GM12872 (cell line): ENCODE measurements around the gene SH3YL1.

ENCODE experiments used
- TF ChIP-seq, protein P1 (sequence below): IDR thresholded peaks from 3 replicates; pipeline ENCODE4 v1.5.1; 2011; ENCODE audit warnings: low read depth, mild to moderate bottlenecking, low read length, moderate library complexity; ENCODE audit not compliant: insufficient read depth

The SH3YL1 gene

DNA sequence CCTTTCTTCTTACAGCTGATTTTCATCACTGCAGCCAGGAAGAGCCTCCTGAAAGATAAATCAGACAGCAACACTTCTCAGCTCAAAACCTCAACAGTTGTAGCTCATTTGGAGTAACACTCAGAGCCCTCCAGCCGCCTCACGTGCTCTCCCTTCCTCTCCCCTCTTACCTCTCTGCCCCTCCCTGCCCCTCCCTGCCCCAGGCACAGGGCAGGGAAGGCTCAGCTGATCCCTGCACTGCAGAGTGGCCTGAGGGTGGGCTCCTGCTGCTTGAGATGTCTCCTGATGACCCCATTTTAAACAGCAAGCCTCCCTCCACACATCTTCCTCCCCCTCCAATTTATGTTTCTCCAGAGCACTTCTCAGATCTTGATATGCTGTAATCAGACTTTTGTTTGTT, 54.4 kb downstream of the SH3YL1 start:
- TF ChIP-seq, protein P1, sequence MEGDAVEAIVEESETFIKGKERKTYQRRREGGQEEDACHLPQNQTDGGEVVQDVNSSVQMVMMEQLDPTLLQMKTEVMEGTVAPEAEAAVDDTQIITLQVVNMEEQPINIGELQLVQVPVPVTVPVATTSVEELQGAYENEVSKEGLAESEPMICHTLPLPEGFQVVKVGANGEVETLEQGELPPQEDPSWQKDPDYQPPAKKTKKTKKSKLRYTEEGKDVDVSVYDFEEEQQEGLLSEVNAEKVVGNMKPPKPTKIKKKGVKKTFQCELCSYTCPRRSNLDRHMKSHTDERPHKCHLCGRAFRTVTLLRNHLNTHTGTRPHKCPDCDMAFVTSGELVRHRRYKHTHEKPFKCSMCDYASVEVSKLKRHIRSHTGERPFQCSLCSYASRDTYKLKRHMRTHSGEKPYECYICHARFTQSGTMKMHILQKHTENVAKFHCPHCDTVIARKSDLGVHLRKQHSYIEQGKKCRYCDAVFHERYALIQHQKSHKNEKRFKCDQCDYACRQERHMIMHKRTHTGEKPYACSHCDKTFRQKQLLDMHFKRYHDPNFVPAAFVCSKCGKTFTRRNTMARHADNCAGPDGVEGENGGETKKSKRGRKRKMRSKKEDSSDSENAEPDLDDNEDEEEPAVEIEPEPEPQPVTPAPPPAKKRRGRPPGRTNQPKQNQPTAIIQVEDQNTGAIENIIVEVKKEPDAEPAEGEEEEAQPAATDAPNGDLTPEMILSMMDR = no peak

DNA sequence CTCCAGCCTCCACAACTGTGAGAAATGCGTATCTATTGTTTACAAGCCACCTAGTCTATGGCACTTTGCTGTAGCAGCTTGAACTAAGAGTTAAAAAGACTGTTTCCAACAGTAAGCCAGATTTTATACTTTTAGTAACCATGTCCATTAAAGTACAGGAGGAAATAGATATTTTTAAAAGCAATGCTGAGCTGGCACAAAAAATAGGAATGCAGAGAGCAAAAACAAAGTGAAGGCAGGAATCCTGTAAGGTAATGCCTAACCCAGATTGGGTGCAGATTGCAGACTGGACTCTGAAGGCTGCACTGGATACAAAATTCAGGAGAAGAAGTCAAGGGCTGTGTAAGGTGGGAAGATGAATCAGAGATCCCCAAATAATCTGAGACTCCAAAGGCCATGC, 55.5 kb downstream of the SH3YL1 start:
- TF ChIP-seq, protein P1 = no peak

DNA sequence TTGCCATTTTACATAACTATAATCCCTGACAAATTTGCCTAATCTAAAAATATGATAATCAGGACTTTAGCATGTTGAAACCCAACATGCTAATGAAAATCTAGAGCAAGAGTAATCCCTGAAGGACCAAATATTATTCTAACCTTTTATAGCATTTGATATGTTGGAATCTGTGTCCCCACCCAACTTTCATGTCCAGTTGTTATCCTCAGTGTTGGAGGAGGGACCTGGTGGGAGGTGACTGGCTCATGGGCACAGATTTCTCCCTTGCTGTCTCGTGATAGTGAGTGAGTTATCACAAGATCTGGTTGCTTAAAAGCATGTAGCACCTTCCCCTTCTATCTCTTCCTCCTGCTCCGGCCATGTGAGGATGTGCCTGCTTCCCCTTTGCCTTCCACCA, 59.8 kb downstream of the SH3YL1 start:
- TF ChIP-seq, protein P1 = no peak

DNA sequence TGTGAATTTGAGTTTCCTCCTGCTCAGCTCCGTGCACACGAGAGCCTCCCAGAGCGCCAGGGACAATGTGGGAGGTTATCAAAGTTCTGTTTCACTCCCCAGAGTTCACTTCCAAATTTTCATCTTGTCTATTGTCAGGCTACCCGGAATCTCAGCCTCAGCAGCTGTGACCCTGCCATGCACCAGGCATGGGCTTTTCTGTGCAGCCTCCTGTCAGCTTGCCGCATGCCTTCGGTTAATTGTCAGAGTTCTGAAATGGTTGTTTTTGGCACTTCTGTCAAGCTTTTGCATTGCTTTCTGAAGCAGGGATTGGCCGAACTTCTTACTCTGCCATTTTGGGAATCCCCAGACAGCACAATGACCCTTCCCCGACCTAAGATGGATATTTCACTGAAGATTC, 60.4 kb downstream of the SH3YL1 start:
- TF ChIP-seq, protein P1 = no peak

DNA sequence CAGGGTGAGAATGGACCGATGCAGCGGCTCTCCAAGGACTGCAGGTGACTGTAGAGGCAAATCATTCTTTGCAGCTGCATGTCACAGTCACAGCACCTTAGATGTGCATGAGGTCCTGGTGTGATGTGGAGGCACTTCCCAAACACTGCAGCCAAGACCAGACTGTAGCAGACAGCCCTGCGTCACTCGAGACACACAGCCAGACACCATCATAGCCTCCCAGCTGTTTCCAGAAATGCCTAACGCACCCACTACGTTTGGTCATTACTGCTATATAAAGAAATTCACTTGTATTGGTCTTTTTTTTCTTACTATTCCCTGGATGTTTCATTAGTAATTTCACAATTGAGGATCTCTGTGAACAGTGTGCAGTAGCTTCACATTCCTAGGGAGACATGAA, 60.9 kb downstream of the SH3YL1 start:
- TF ChIP-seq, protein P1 = no peak

DNA sequence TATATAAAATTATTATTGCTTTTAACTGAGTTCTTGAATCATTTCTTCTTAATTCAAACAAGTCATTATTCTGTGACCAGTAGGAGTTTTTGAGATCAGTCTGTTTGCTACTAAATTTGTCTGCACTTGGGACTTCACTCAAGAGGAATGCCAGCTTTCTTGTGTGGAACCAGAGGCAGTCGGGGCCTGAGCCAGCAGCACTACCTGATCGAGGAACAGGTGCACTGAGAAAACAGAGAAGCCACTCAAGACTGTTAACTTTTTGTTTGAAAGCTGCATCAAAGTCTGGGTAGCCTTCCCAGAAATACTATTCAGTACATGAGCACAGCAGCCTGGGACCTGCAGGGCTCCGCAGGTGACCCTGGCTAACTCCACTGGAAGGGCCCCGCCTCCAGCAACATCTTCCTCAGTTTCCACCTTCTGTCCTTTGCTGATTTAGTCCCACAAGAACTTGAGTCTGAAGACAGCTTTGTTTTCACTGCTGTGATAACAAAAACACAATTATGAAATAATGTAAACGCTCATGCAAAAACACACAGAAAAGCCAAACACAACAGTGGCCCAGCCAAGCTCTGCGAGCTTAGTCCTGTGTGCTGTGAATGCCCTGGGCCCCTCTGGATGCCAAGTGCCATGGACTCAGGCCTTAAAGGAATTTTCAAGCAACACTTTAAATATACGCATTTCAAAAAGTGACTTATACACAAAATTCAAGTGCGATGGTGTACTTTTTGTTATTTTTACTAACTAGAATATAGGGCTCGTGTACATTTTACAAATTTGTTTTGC, 62.0 kb downstream of the SH3YL1 start:
- TF ChIP-seq, protein P1 = no peak

DNA sequence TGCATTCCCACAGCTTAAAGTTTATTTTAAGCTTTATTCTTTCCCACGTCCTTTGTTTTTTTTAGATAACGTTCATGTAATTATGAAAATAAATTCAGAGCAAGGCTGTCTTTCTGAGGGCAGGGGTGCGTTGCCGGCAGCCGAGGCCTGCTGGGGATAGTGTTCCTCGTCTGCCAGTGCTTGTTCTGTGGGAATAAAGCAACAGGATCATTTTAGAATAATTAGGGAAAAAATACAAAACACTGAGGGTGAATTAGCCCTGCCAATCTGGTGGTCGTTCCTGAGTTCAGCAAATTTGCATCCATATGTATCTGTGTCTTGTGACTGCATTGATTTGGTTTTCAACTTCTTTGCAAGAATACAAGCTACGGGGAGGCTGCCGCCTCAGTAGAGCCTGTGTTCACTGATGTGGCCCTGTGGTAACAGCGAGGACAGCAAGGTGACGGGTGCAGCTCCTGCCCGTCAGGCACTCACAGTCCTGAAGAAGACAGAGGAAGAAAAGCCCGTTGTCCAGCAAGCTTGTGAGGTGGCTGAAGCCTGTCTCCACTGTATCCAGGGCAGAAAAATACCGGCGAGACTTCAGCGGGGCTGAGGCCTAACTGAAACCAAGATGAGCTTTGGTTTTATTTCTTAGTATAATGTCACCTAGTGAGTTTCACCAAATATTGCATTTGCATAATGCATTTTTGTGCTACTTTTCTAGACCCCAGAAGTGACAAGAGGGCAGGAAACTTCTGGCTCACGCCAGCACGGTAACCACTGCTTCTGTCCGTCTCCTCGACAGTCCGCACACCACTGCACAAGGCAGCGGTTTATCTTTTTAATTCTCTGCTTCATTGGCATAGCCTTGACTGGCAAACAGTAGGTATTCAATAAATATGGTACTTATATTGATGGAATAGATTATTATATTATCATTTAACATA, 64.5 kb downstream of the SH3YL1 start:
- TF ChIP-seq, protein P1 = no peak
